HepG2 (cell line): ENCODE measurements around the gene PMM2. TPM values are rescaled to one million over a fixed set of nuclear protein-coding genes. Genes with fewer than 3 reads are reported as not detected.
A peak's percentile ranks its signal among the peaks of the same experiment; 100 is the strongest.

ENCODE experiments used
- ATF7-NPFF ChIP-seq: sonication (generic); formaldehyde crosslinking; IDR thresholded peaks from 2 replicates; pipeline ENCODE4 v1.8.1; 2023; ENCODE audit warnings: mild to moderate bottlenecking, low read depth, missing genetic modification reagents, moderate library complexity
- CBX2 ChIP-seq, 2 experiments: fragments of 200-600 bp in 1 of 2; sonication (generic); formaldehyde crosslinking in 1 of 2; IDR thresholded peaks; 2 replicates each; pipeline versions ENCODE4 v1.7.0 to v1.8.1; 2018 to 2022; ENCODE audit warnings: low read depth in 2 of 2, low read length in 1 of 2, mild to moderate bottlenecking in 1 of 2, missing genetic modification reagents in 1 of 2
- FOXC1 ChIP-seq: sonication (generic); formaldehyde crosslinking; IDR thresholded peaks from 2 replicates; pipeline ENCODE4 v1.8.0; 2022; ENCODE audit warnings: mild to moderate bottlenecking, missing genetic modification reagents, borderline replicate concordance
- MBNL3 ChIP-seq: fragments of 250-450 bp; sonication (Bioruptor Pico); conservative IDR thresholded peaks from 2 replicates; pipeline ENCODE4 v1.8.0; 2022; ENCODE audit warnings: mild to moderate bottlenecking, inconsistent platforms
- MXD4 ChIP-seq: IDR thresholded peaks from 2 replicates; pipeline ENCODE4 v1.6.1; 2016; ENCODE audit warnings: mild to moderate bottlenecking, missing biosample characterization, missing genetic modification reagents
- RARA ChIP-seq: IDR thresholded peaks from 2 replicates; pipeline ENCODE4 v1.6.1; 2016; ENCODE audit warnings: missing genetic modification reagents, missing compliant biosample characterization
- SALL2 ChIP-seq: sonication (generic); formaldehyde crosslinking; IDR thresholded peaks from 2 replicates; pipeline ENCODE4 v1.8.1; 2023; ENCODE audit warnings: mild to moderate bottlenecking, missing genetic modification reagents, inconsistent platforms
- SOX13 ChIP-seq, 3 experiments: fragments of 450-650 bp in 1 of 3; sonication (generic) in 1 of 3; formaldehyde crosslinking in 1 of 3; IDR thresholded peaks in 2 of 3; conservative IDR thresholded peaks in 1 of 3; 2 replicates each; pipeline versions ENCODE4 v1.5.0 to v1.6.1; 2016 to 2020; ENCODE audit warnings: antibody characterized with exemption in 1 of 3, mild to moderate bottlenecking in 1 of 3, missing compliant biosample characterization in 1 of 3, missing genetic modification reagents in 1 of 3, moderate library complexity in 1 of 3
- STAG1 ChIP-seq: sonication (generic); formaldehyde crosslinking; IDR thresholded peaks from 2 replicates; pipeline ENCODE4 v1.4.0; 2020; ENCODE audit warnings: missing genetic modification reagents
- THAP11 ChIP-seq: IDR thresholded peaks from 2 replicates; pipeline ENCODE4 v1.6.1; 2016; ENCODE audit warnings: missing biosample characterization, missing genetic modification reagents
- ZNF256 ChIP-seq: sonication (generic); formaldehyde crosslinking; conservative IDR thresholded peaks from 2 replicates; pipeline ENCODE4 v1.4.0; 2020; ENCODE audit warnings: missing genetic modification reagents
- ZNF572 ChIP-seq: sonication (generic); formaldehyde crosslinking; IDR thresholded peaks from 2 replicates; pipeline ENCODE4 v1.5.1; 2020; ENCODE audit warnings: mild to moderate bottlenecking, missing genetic modification reagents
- ZSCAN31 ChIP-seq: sonication (generic); formaldehyde crosslinking; IDR thresholded peaks from 2 replicates; pipeline ENCODE4 v1.5.0; 2020; ENCODE audit warnings: low read depth, mild to moderate bottlenecking, missing genetic modification reagents
- ZZZ3 ChIP-seq: sonication (generic); formaldehyde crosslinking; IDR thresholded peaks from 2 replicates; pipeline ENCODE4 v1.4.0; 2020; ENCODE audit warnings: missing genetic modification reagents, mild to moderate bottlenecking, borderline replicate concordance
- polyA plus RNA-seq, 8 experiments: library from polyadenylated mRNA; depleted of rRNA in 3 of 8; stranded (reverse) in 7 of 8; unstranded in 1 of 8; fragments of >200 nt; fragmentation: Illumina TruSeq in 4 of 8; extraction: Trizol in 4 of 8; gene quantifications; 2 replicates each; pipeline versions ENCODE4 v1.2.1 to v1.2.3, GENCODE V29; 2011 to 2016; ENCODE audit warnings: low read depth in 4 of 8, missing spikeins in 1 of 8, mixed read lengths in 1 of 8; ENCODE audit not compliant: insufficient read depth in 1 of 8
- total RNA-seq, 5 experiments: library from RNA; depleted of rRNA; stranded (reverse); fragments of >200 nt; fragmentation: Illumina TruSeq; extraction: Trizol; gene quantifications; 2 replicates each; pipeline ENCODE4 v1.2.3, GENCODE V29; 2016; ENCODE audit warnings: low read depth in 1 of 5
- TF ChIP-seq, protein P1 (sequence below): sonication (generic); formaldehyde crosslinking; IDR thresholded peaks from 2 replicates; pipeline ENCODE4 v1.4.0; 2020; ENCODE audit warnings: mild to moderate bottlenecking, missing genetic modification reagents
- TF ChIP-seq, protein P2 (sequence below): IDR thresholded peaks from 2 replicates; pipeline ENCODE4 v1.6.1; 2016; ENCODE audit warnings: missing genetic modification reagents, missing compliant biosample characterization
- TF ChIP-seq, protein P3 (sequence below): sonication (generic); formaldehyde crosslinking; IDR thresholded peaks from 2 replicates; pipeline ENCODE4 v1.5.0; 2020; ENCODE audit warnings: mild to moderate bottlenecking, missing genetic modification reagents
- TF ChIP-seq, protein P4 (sequence below): sonication (generic); formaldehyde crosslinking; IDR thresholded peaks from 2 replicates; pipeline ENCODE4 v1.5.1; 2020; ENCODE audit warnings: mild to moderate bottlenecking, missing genetic modification reagents, moderate library complexity
- TF ChIP-seq, protein P5 (sequence below): fragments of 450-650 bp; IDR thresholded peaks from 2 replicates; pipeline ENCODE4 v1.6.1; 2016

Gene PMM2
- total and polyA plus RNA-seq, 2 of the 13 experiments (the other 11 are each of a cell fraction or from before 2014, with no cell fraction given): 52.2 to 93.7 TPM

- peak; percentile 47 for TF ChIP-seq ZNF256 (CRISPR knock-in tag)
- peak; percentile 62 for TF ChIP-seq SOX13 (IDR thresholded peaks at IDR 0.05)
- TF ChIP-seq SOX13 (CRISPR knock-in tag; conservative IDR thresholded peaks at IDR 0.05 in 1 of 2, IDR thresholded peaks at IDR 0.05 in 1 of 2): peak; percentile 61 to 87; a peak in 2 of 4 replicates
- peak; percentile 79 for TF ChIP-seq THAP11 (CRISPR knock-in tag)
- no peak for TF ChIP-seq CBX2 (IDR thresholded peaks at IDR 0.05; ENCODE audit: low read depth, low read length)
- TF ChIP-seq CBX2 (CRISPR knock-in tag; IDR thresholded peaks at IDR 0.05; ENCODE audit: low read depth): no peak
- peak; percentile 78 for TF ChIP-seq MXD4 (CRISPR knock-in tag)
- TF ChIP-seq, protein P1, sequence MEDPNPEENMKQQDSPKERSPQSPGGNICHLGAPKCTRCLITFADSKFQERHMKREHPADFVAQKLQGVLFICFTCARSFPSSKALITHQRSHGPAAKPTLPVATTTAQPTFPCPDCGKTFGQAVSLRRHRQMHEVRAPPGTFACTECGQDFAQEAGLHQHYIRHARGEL (CRISPR knock-in tag): 0 out of 2 replicates have a peak, but pooled peaks have one; percentile 81
- TF ChIP-seq ATF7-NPFF: peak; percentile 58
- TF ChIP-seq ZZZ3 (CRISPR knock-in tag): peak; percentile 4; the same call in 1 of the 2 replicates
- TF ChIP-seq ZNF572 (CRISPR knock-in tag): no peak
- peak; percentile 97 for TF ChIP-seq RARA
- TF ChIP-seq, protein P2, sequence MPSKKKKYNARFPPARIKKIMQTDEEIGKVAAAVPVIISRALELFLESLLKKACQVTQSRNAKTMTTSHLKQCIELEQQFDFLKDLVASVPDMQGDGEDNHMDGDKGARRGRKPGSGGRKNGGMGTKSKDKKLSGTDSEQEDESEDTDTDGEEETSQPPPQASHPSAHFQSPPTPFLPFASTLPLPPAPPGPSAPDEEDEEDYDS: no peak
- no peak for TF ChIP-seq MBNL3 (CRISPR knock-in tag)
- TF ChIP-seq, protein P3, sequence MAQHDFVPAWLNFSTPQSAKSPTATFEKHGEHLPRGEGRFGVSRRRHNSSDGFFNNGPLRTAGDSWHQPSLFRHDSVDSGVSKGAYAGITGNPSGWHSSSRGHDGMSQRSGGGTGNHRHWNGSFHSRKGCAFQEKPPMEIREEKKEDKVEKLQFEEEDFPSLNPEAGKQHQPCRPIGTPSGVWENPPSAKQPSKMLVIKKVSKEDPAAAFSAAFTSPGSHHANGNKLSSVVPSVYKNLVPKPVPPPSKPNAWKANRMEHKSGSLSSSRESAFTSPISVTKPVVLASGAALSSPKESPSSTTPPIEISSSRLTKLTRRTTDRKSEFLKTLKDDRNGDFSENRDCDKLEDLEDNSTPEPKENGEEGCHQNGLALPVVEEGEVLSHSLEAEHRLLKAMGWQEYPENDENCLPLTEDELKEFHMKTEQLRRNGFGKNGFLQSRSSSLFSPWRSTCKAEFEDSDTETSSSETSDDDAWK (CRISPR knock-in tag): no peak
- TF ChIP-seq ZSCAN31 (CRISPR knock-in tag): peak; percentile 45
- TF ChIP-seq, protein P4, sequence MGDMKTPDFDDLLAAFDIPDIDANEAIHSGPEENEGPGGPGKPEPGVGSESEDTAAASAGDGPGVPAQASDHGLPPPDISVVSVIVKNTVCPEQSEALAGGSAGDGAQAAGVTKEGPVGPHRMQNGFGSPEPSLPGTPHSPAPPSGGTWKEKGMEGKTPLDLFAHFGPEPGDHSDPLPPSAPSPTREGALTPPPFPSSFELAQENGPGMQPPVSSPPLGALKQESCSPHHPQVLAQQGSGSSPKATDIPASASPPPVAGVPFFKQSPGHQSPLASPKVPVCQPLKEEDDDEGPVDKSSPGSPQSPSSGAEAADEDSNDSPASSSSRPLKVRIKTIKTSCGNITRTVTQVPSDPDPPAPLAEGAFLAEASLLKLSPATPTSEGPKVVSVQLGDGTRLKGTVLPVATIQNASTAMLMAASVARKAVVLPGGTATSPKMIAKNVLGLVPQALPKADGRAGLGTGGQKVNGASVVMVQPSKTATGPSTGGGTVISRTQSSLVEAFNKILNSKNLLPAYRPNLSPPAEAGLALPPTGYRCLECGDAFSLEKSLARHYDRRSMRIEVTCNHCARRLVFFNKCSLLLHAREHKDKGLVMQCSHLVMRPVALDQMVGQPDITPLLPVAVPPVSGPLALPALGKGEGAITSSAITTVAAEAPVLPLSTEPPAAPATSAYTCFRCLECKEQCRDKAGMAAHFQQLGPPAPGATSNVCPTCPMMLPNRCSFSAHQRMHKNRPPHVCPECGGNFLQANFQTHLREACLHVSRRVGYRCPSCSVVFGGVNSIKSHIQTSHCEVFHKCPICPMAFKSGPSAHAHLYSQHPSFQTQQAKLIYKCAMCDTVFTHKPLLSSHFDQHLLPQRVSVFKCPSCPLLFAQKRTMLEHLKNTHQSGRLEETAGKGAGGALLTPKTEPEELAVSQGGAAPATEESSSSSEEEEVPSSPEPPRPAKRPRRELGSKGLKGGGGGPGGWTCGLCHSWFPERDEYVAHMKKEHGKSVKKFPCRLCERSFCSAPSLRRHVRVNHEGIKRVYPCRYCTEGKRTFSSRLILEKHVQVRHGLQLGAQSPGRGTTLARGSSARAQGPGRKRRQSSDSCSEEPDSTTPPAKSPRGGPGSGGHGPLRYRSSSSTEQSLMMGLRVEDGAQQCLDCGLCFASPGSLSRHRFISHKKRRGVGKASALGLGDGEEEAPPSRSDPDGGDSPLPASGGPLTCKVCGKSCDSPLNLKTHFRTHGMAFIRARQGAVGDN (CRISPR knock-in tag): peak; percentile 91
- TF ChIP-seq, protein P5, sequence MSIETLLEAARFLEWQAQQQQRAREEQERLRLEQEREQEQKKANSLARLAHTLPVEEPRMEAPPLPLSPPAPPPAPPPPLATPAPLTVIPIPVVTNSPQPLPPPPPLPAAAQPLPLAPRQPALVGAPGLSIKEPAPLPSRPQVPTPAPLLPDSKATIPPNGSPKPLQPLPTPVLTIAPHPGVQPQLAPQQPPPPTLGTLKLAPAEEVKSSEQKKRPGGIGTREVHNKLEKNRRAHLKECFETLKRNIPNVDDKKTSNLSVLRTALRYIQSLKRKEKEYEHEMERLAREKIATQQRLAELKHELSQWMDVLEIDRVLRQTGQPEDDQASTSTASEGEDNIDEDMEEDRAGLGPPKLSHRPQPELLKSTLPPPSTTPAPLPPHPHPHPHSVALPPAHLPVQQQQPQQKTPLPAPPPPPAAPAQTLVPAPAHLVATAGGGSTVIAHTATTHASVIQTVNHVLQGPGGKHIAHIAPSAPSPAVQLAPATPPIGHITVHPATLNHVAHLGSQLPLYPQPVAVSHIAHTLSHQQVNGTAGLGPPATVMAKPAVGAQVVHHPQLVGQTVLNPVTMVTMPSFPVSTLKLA: no peak
- TF ChIP-seq STAG1 (CRISPR knock-in tag): peak; percentile 22
- peak; percentile 77; the same call in 1 of the 2 replicates for TF ChIP-seq FOXC1 (CRISPR knock-in tag)
- no peak; the same call in 1 of the 2 replicates for TF ChIP-seq SALL2
Measured at GRCh38 chr16:8859913-8860881, 62.6 kb downstream of the PMM2 start (continued).
